Urinary bladder (tissue), 4 donors: ENCODE results near the gene TMEM45B. TPM values are rescaled to one million over a fixed set of nuclear protein-coding genes. Genes with fewer than 3 reads are reported as not detected.
"Not testable (repeated sequence)": the region's sequence is repeated elsewhere in the genome, so short reads cannot be mapped to it uniquely, and the experiment has no call there.

ENCODE experiments used
- DNase-seq: peaks from one replicate; pipeline ENCODE4 v3.0.0-alpha.2; 2015; ENCODE audit errors: extremely low spot score
- H3K27ac ChIP-seq: one replicate; pipeline ENCODE4 v1.5.1; 2013; ENCODE audit warnings: low read depth, mild to moderate bottlenecking, moderate library complexity
- H3K36me3 ChIP-seq: one replicate; pipeline ENCODE4 v1.6.1; 2013; ENCODE audit warnings: mild to moderate bottlenecking, moderate library complexity; ENCODE audit not compliant: insufficient read depth
- H3K4me1 ChIP-seq: one replicate; pipeline ENCODE4 v1.6.1; 2013; ENCODE audit warnings: mild to moderate bottlenecking, moderate library complexity; ENCODE audit not compliant: insufficient read depth
- H3K4me3 ChIP-seq: one replicate; pipeline ENCODE4 v1.5.1; 2013; ENCODE audit warnings: low read depth, low read length
- WGBS: extraction: QIAGEN DNeasy Blood & Tissue Kit; methylation state at CpG from one replicate; pipeline ENCODE4 v1.1.7; 2013; 5-methylcytosine and 5-hydroxymethylcytosine counted together
- polyA plus RNA-seq: library from polyadenylated mRNA; stranded (reverse); fragments of 200-250 nt; gene quantifications from one replicate; pipeline ENCODE4 v1.2.3, GENCODE V29; 2013
- total RNA-seq: library from RNA; depleted of rRNA; stranded (reverse); fragments of >200 nt; gene quantifications from one replicate; pipeline ENCODE4 v1.2.3, GENCODE V29; 2014
- donor health status: healthy with polysubstance abuse.
- donor health status: healthy.

Gene TMEM45B
- total RNA-seq (18.2 TPM), polyA plus RNA-seq (4.5 TPM)

DNA sequence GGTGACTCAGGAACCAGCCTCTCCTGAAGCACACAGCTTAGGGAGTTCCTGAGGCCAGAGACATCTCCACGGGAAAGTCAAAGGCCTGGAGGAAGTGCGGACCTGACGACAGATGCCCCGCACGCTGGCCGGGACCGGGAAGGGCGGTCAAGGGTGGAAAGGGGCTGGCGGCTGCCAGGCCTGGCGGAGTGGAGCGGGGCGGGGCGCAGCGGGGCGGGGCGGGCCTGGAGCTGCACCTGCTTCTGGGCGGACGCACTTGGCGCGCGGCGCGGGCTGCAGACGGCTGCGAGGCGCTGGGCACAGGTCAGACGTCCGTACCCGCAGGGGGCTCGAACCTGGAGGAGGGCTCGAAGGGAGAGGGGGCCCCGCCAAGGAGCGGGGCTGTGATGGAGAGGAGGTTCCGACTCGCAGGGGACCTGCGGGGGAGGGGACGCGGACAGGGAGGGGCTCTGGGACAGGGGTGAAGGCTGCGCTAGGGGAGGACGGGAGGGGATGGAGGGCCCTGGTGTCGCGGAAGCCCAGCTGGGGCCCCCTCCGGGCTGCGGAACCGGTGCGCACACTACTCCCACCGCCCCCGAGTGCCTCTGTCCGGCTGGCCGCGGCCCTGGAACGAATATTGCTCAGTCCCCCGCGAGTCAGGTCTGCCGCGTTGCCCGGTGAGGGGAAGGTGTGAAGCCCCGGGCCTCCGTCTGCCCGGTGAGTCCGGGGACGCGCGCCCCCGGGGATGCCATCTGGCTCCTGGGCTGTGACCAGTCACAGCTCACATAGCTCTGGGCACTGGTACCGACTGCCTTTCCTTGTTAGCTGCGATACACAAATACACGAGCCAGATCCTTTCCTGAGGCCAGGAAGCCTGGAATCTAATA lies at the start of gene TMEM45B:
TMEM45B (plus strand) TSS at position 253 of the 866 bp plus-strand sequence. CDS start 36,635 bp downstream, outside the sequence.
- 1% methylated on average over 68 of the region's 68 CpGs for WGBS
- no peaks in the 10 kb centered on the region for H3K36me3 ChIP-seq

DNA sequence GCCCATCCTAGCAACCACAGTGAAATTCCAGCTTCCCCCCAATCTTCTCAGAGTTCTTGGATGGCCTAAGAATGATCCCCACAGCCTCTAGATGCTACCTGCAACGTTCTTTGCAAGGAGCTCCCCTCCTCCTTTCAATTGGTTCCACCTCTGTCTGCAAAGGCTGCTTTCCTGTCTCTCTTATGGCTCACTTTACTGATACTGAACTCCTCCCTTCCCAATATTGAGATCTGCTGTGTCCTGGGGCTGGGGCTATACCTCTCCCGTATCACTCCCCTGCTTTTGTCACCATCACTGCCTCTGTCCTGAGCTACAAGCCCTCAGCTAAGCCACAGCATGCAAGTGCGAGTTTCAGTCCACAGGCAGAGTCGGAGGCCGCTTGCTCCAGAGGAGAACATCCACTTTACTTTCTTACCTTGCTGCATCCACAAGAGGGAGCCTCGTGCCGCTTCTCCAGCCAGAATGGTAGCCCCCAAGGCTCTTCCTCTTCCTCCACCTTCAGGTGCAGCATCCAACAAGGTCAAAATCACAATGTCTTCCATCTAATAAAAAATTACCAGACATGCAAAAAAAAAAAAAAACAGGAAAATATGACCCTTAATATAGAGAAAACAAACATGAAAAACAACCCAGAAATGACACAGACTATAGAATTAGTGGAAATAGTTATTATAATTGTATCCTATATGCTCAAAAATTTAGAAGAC lies 48.6 kb upstream of the TMEM45B start:
- no peak overlapping the region for H3K4me3 ChIP-seq
- no peak overlapping the region for H3K27ac ChIP-seq
- WGBS = 15% methylated on average over 7 of the region's 7 CpGs
- no peaks in the 10 kb centered on the region for H3K36me3 ChIP-seq
- DNase-seq = no peak
- H3K4me1 ChIP-seq = no peaks in the 10 kb centered on the region

More for the DNA sequence above, at the start of gene TMEM45B:
- Histone ChIP-seq H3K4me1 (peaks cover 2% of the 10 kb centered on the region), H3K4me3 (peak within 1 kb of the TSS; percentile 32), H3K27ac (no peak within 1 kb of the TSS)
- no peak for DNase-seq

DNA sequence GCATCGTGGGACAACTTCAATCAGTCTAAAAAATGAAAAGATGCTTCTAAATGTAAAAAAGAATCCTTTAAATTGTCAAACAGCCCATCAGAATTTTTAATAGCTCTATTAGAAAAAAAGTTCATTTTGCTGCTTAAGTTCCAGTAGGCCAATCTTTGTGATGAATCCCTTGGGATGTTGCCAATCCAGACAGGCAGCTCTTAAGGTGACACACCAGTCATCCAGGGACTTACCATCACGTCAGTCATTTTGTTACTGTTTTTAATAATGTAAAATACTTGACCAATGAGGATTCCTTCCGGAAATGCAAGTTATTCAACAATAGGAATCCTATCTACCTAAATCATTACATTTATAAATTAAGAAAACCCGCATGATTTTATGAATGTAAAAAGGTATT lies 47.8 kb upstream of the TMEM45B start:
- Histone ChIP-seq H3K27ac (no peak overlapping the region), H3K36me3 (no peaks in the 10 kb centered on the region), H3K4me3 (no peak overlapping the region), H3K4me1 (no peaks in the 10 kb centered on the region)
- no peak for DNase-seq
- 67% methylated on average over 4 of the region's 4 CpGs for WGBS

DNA sequence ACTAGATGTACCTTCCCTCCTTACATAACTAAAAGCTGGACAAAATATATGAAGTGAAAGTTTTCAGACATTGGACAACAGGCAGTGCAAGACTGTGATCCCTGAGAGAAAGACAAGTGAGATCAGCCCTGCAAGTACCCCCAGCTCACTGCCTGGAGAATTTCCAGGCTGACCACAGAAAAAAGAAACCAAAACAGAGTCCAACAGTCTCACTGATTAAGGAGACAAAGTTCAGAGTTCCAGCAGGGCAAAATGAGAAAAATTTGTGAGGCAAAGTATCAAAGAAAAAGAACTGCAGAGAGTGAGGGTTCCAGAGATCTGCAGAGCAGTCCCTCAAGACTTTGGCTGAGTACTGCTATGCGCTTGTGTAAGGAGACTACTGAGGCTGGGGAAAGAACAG lies 47.3 kb upstream of the TMEM45B start:
- 85% methylated on average over 1 of the region's 1 CpG for WGBS
- DNase-seq = no peak
- Histone ChIP-seq H3K36me3 (no peaks in the 10 kb centered on the region), H3K4me1 (no peaks in the 10 kb centered on the region), H3K4me3 (no peak overlapping the region), H3K27ac (no peak overlapping the region)

DNA sequence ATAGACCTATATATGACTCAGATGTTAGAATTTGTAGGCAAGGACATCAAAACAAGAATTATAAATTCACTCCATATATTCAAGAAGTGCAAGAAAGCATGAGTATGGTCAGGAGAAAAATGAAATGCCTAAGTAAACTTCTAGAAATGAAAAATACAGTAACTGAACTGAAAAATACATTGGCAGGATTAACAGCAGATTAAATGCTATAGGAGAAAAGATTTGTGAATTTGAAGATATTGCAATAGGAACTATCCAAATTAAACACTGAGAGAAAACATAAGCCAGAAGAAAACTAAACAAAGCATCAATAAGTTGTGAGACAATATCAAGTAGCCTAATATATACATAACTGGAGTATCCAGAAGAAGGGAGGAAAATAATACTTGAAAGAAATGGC lies 46.6 kb upstream of the TMEM45B start:
- DNase-seq = no peak
- H3K4me3 ChIP-seq = no peak overlapping the region
- no peaks in the 10 kb centered on the region for H3K36me3 ChIP-seq
- H3K27ac ChIP-seq = no peak overlapping the region
- no peaks in the 10 kb centered on the region for H3K4me1 ChIP-seq

DNA sequence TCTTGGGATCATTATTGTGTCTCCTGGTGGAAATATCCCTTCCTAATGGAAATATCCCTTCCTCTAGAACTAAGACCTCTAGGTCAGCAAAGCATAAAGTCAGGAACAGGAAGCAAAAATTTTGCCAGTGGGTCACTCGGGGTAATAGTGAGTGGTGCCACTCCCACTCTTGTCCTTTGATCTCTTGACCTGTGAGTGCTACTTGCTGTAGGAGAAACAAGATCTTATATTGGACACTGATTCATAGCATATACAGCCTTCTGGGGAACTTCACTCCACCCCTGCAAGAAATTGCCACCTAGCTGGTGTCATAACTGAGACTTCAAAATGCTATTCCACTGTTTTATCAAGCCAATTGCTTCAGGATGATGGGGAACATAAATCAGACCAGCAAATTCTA lies 44.7 kb upstream of the TMEM45B start:
- Histone ChIP-seq H3K4me1 (no peaks in the 10 kb centered on the region), H3K4me3 (no peak overlapping the region), H3K27ac (no peak overlapping the region), H3K36me3 (no peaks in the 10 kb centered on the region)
- 78% methylated on average over 1 of the region's 1 CpG for WGBS
- no peak for DNase-seq

DNA sequence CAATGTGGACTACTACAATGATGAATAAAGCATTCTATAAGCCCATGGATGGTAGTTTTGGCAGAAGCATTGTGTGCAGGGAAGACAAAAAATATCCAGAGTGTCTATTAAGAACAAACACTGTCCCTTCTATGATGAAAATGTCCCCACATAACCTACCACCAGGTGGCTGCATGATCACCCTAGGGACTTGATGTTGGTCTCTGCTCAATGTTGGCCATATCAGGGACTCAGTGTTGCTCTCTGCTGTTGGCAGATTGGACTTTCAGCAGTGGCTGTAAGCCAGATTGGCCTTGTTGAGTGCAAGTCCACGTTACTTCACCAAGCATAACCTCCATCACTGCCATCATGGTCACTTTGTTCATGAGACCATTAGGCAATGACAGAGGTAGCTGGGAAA lies 44.2 kb upstream of the TMEM45B start:
- H3K4me3 ChIP-seq, H3K36me3 ChIP-seq, H3K4me1 ChIP-seq, H3K27ac ChIP-seq, DNase-seq: not testable (repeated sequence)
- WGBS = 80% methylated on average over 1 of the region's 1 CpG

DNA sequence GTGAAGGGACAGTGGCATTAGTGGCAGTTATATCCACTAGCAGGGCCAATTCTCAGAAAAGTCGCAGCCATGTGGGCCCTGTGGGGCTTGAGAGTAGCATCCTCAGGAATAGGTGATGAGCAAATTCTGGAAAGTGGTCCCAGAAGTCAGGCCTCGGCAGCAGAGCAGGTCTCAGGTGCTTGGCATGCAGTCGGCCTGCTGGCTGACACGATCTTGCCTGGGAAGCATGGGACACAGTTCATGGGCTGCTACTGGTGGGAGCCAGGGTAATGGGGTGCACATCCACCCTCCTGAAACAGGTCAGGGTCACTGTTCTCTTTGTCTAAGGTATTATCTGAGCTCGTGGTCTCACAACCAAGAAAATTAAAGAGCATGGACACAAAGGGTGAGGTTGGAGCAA lies 36.8 kb upstream of the TMEM45B start:
- H3K27ac ChIP-seq = no peak overlapping the region
- WGBS = 67% methylated on average over 5 of the region's 5 CpGs
- no peaks in the 10 kb centered on the region for H3K4me1 ChIP-seq
- DNase-seq = no peak
- no peak overlapping the region for H3K4me3 ChIP-seq
- no peaks in the 10 kb centered on the region for H3K36me3 ChIP-seq

DNA sequence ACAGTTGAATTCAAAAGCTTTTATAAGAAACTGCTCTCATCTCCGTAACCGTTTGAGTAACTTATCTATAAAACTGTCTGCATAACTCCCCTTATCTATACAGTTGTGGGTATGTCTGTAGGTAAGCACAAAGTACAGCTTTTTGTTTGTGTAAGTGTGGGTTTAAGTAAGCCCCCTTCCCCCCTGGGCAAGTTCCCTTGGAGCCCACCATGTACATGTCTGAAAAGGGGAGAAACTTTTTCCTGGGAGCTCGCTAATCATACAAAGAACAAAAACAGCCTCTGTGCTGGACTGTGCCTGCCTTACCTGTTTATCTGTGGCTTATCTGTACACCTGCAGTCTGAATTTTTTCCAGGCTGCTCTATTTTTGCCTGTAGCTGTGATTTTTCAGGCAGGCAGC lies 36.3 kb upstream of the TMEM45B start:
- H3K4me3 ChIP-seq = no peak overlapping the region
- H3K4me1 ChIP-seq = no peaks in the 10 kb centered on the region
- DNase-seq = no peak
- 38% methylated on average over 3 of the region's 3 CpGs for WGBS
- no peaks in the 10 kb centered on the region for H3K36me3 ChIP-seq
- no peak overlapping the region for H3K27ac ChIP-seq

DNA sequence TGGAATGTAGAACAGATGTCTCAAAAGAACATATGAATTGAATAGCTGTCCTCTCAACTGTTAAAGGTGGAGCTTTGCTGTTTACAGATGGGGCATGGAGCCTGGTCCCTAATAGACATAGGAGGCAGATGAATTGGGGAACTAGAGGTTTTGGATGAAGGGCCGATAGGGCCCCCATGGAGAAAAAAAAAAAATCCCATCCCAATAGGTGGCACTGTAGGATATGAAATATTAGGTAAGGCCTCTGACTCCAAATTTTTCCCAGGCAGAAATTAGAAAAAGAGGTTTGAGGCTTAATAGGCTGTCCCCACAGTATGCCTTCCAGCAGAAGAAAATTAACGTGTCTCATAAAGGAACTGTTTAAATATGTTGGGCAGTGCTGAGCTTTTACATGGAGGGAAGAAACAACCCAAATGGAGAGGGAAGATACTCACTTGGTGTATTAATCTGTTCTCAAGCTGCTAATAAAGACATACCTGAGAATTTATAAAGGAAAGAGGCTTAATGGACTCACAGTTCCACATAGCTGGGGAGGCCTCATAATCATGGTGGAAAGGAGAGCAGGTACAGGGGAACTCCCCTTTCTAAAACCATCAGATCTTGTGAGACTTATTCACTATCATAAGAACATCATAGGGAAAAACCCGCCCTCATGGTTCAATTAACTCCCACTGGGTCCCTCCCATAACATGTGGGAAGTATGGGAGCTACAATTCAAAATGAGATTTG lies 30.1 kb upstream of the TMEM45B start:
- H3K36me3 ChIP-seq = no peaks in the 10 kb centered on the region
- no peak overlapping the region for H3K4me3 ChIP-seq
- no peaks in the 10 kb centered on the region for H3K4me1 ChIP-seq
- no peak for DNase-seq
- no peak overlapping the region for H3K27ac ChIP-seq
- WGBS = 56% methylated on average over 3 of the region's 3 CpGs

DNA sequence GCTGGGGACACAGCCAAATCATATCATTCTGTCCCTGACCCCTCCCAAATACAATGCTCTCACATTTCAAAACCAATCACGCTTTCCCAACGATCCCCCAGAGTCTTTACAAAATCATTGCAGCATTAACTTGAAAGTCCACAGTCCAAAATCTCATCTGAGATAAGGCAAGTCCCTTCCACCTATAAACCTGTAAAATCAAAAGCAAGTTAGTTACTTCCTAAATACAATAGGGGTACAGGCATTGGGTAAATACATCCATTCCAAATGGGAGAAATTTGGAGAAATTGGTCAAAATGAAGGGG lies 29.6 kb upstream of the TMEM45B start:
- whole genome bisulfite sequencing = 43% methylated on average over 2 of the region's 2 CpGs
- H3K27ac ChIP-seq, H3K4me3 ChIP-seq, DNase-seq, H3K4me1 ChIP-seq, H3K36me3 ChIP-seq: not testable (repeated sequence)

DNA sequence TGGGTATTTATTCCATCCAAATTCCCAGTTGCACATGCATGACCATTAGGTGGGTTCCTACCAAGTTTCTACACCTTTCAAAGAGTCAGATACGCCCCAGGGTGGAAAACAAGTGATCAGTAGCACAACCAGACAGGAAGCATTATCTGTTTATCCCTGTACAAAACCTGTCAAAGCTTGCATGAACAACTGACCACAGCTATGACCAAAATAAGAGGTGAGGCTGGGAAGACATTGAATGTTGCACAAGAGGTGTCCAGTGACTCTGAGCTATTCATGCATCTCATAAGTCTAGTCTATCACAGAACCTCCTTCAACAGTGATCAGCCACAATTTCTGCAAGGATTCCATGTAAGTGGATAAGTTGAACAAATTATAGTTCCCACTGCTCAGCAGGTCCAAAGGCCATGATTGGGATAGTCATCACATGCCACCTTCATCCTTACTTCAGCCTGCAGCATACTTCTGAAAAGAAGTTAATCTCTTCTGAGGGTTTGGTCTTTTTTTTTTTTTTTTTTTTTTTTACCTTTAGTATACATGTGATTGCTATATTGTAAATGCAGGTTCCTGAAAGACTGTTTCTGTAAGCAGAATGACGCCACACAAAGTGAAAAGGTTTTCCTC lies 28.0 kb upstream of the TMEM45B start:
- 75% methylated on average over 2 of the region's 2 CpGs for WGBS
- no peak overlapping the region for H3K27ac ChIP-seq

DNA sequence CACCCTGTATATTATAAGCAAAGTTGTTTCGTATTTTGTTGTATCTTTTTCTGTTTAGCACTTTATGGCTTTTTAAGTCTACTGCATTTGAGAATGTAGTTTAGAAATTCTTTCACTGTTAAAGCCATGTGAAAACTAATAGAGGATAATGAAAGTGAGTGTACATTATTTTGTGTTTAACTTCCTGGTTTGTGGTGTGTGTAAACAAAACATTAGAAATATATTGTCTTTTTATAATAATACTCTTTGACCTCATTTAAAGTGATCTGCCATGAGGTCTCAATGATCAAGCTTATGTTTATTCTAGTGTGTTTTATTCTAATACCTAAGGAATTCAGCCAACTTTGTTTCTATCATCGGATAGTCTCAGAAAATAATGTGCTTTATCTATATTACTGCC lies 27.4 kb upstream of the TMEM45B start:
- WGBS = 55% methylated on average over 2 of the region's 2 CpGs
- DNase-seq = no peak
- Histone ChIP-seq H3K4me3 (no peak overlapping the region), H3K36me3 (no peaks in the 10 kb centered on the region), H3K27ac (no peak overlapping the region), H3K4me1 (no peaks in the 10 kb centered on the region)

More for the DNA sequence above, 28.0 kb upstream of the TMEM45B start:
- Histone ChIP-seq H3K4me3 (no peak overlapping the region), H3K4me1 (no peaks in the 10 kb centered on the region), H3K36me3 (no peaks in the 10 kb centered on the region)
- DNase-seq = no peak
